NCI-H1105 treated with DMSO at 0.1 percent for 48 hours (cell line): ENCODE measurements around the gene TYRP1.

ENCODE experiments used
- DNase-seq: peaks from one replicate; lab custom pipeline; 2025; lab: John Stamatoyannopoulos, UW

TYRP1 gene

DNA sequence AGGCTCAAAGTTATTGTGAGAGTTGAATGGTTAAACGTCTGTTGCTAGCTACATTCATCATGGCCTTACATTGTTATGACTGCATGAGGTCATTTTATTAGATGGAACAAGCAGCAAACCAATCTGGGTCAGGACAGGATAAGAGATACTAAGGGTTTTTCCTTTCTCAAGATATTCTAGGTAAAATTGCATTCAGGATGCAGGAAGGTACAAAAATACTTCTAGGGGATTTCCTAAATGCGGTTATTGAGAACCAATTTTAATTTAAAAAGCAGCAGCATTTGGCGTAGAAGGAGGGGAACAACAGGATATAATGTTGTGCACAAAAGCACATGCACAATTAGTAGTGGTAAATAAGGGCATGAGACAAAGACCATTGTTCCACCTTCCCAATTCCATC is 42.5 kb downstream of the TYRP1 start:
- no peak for DNase-seq

- no peak for DNase-seq
Observed at GRCh38 chr9:12737871-12738270, 44.7 kb downstream of the TYRP1 start.

GRCh38 chr9:12739014-12739652 is 45.9 kb downstream of the TYRP1 start:
- DNase-seq: no peak

DNA sequence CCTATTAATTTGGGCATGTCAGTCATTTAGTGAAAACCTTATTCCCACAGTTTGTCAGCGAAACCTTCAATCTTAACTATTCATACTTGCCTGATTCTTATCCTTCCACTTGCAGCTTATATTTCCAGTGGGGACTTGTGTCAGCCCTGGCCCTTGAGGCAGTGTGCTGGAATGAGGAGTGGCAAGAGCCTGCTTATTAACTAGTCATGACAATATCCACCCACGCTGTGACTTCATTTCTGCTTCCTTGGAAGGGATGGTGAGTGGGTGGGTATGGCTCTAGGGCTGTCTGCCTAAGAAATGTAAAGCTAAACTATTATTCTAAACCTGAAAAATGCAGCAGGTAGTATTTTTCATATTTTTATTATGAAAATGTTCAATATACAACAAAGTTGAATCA is 47.7 kb downstream of the TYRP1 start:
- DNase-seq: no peak

DNA sequence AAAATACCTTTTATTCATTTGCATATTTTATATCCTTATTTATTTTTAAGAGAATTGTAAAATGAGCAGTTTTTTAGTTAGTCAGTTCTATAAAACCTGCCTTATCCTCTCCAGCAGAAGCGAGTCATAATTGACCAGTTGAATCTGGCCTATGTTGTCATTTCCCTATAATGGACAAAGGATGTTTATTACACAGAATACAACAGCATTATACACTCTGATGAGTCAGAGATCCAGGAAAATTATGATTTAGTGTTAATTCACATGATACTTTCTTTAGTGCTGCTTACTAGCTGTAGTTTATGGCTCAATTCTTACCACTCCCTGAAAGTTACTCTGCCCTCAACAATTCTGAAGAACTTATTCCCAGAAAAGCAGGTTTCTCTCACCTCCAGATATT is 54.8 kb downstream of the TYRP1 start:
- DNase-seq: no peak

- DNase-seq: no peak
Observed at GRCh38 chr9:12748954-12749353, 55.8 kb downstream of the TYRP1 start.

DNA sequence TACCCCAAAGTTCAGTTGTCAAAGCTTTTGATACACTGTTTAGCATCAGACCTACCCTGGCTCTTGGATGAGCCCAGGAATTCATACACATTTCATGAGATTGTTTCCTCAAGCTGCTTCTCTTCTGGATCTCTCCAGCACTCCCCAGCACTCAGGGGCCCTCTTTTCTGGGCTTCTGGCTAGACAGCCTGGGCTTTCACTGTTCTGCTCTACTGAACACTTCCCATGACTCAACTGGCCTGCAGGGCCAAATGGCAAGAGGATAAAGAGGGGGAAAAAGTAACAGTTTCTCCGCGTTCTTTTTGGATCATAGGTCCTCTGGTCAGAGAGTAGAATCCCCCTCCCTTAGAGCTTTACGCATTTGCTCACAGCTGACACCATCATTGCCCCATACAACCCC is 60.7 kb downstream of the TYRP1 start:
- no peak for DNase-seq

DNA sequence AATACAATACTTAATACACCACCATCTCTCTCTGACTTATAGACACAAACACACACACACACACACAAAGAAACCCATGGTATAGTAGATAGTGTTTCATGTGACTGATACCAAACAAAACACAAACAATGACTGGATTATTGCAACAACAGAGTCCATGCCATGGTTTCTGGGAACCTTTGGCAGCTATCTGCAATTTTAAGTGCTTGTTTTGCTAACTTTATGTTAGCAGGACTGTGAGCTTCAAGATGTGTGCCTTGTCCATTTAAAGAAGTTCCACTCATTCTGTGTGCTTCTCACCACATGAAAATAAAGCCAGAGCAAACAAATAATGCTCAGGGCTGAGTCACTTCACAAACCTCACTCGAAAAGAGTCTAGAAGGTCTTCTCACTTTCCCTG is 66.6 kb downstream of the TYRP1 start:
- no peak for DNase-seq
